SJCRH30 (cell line): ENCODE measurements around the gene HDGF. TPM values are rescaled to one million over a fixed set of nuclear protein-coding genes. Genes with fewer than 3 reads are reported as not detected.

Experiments used
- DNase-seq, 2 experiments: peaks; one replicate each; pipeline ENCODE4 v3.0.0-alpha.2; 2015 to 2020
- H3K27ac ChIP-seq: fragments of 250-450 bp; sonication (Bioruptor Pico); 2 replicates; pipeline ENCODE4 v1.5.1; 2020; ENCODE audit warnings: mild to moderate bottlenecking, moderate library complexity
- H3K27me3 ChIP-seq: fragments of 250-450 bp; sonication (Bioruptor Pico); 2 replicates; pipeline ENCODE4 v1.5.1; 2020; ENCODE audit warnings: mild to moderate bottlenecking, moderate library complexity
- H3K36me3 ChIP-seq: fragments of 250-450 bp; sonication (Bioruptor Pico); 2 replicates; pipeline ENCODE4 v1.5.1; 2020; ENCODE audit warnings: mild to moderate bottlenecking, moderate library complexity
- H3K4me1 ChIP-seq: fragments of 250-450 bp; sonication (Bioruptor Pico); 2 replicates; pipeline ENCODE4 v1.5.1; 2020; ENCODE audit warnings: mild to moderate bottlenecking, moderate library complexity
- H3K4me3 ChIP-seq: fragments of 250-450 bp; sonication (Bioruptor Pico); 2 replicates; pipeline ENCODE4 v1.5.1; 2020; ENCODE audit warnings: mild to moderate bottlenecking, moderate library complexity
- H3K9me3 ChIP-seq: fragments of 250-450 bp; sonication (Bioruptor Pico); replicated peaks from 2 replicates; pipeline ENCODE4 v1.5.1; 2020; ENCODE audit warnings: mild to moderate bottlenecking, moderate library complexity
- total RNA-seq: library from RNA; depleted of rRNA; stranded (reverse); fragments of >200 nt; shearing (Covaris generic); gene quantifications from 2 replicates; pipeline ENCODE4 v1.2.3, GENCODE V29; 2014

The HDGF gene
- total RNA-seq, 1 experiment from 2014 or later: 278 TPM

GRCh38 chr1:156727926-156728598, 23.4 kb downstream of the HDGF start, which contains the start of gene METTL25B:
METTL25B (plus strand) TSS chr1:156728469; CDS start chr1:156729105, 636 bp downstream.
- peaks cover 26% of the 10 kb centered on the region for H3K36me3 ChIP-seq
- H3K4me1 ChIP-seq: peaks cover 12% of the 10 kb centered on the region
- no peaks in the 10 kb centered on the region for H3K27me3 ChIP-seq
- DNase-seq: peak; percentile 72 to 79
- H3K27ac ChIP-seq: peak within 1 kb of the TSS; percentile 51
- peak within 1 kb of the TSS; percentile 79 for H3K4me3 ChIP-seq
- no peaks in the 10 kb centered on the region for H3K9me3 ChIP-seq

GRCh38 chr1:156727492-156727891, 24.0 kb downstream of the HDGF start:
- H3K27me3 ChIP-seq: no peaks in the 10 kb centered on the region
- H3K9me3 ChIP-seq: no peaks in the 10 kb centered on the region
- no peak for DNase-seq
- peaks cover 12% of the 10 kb centered on the region for H3K4me1 ChIP-seq
- no peak overlapping the region for H3K27ac ChIP-seq
- peaks cover 31% of the 10 kb centered on the region for H3K36me3 ChIP-seq
- peak overlapping the region; percentile 79 for H3K4me3 ChIP-seq

GRCh38 chr1:156726549-156727226, 24.8 kb downstream of the HDGF start:
- H3K27me3 ChIP-seq: no peaks in the 10 kb centered on the region
- peaks cover 12% of the 10 kb centered on the region for H3K4me1 ChIP-seq
- peaks cover 34% of the 10 kb centered on the region for H3K36me3 ChIP-seq
- DNase-seq: peak; percentile 32 to 48
- H3K9me3 ChIP-seq: no peaks in the 10 kb centered on the region
- no peak overlapping the region for H3K27ac ChIP-seq
- H3K4me3 ChIP-seq: no peak overlapping the region

GRCh38 chr1:156725683-156726280, 25.7 kb downstream of the HDGF start:
- Histone ChIP-seq H3K27ac (no peak overlapping the region), H3K27me3 (no peaks in the 10 kb centered on the region), H3K36me3 (peaks cover 37% of the 10 kb centered on the region), H3K9me3 (no peaks in the 10 kb centered on the region), H3K4me3 (peak overlapping the region; percentile 11), H3K4me1 (peaks cover 12% of the 10 kb centered on the region)
- DNase-seq: peak; percentile 80 to 92

- Histone ChIP-seq H3K27me3 (no peaks in the 10 kb centered on the region), H3K9me3 (no peaks in the 10 kb centered on the region), H3K36me3 (peaks cover 34% of the 10 kb centered on the region), H3K4me3 (no peak overlapping the region), H3K4me1 (peaks cover 6% of the 10 kb centered on the region), H3K27ac (no peak overlapping the region)
- no peak for DNase-seq
Measured at GRCh38 chr1:156721535-156721934, 29.9 kb downstream of the HDGF start.

- Histone ChIP-seq H3K4me1 (peaks cover 5% of the 10 kb centered on the region; the same call in 1 of the 2 replicates), H3K36me3 (peaks cover 33% of the 10 kb centered on the region), H3K27me3 (no peaks in the 10 kb centered on the region), H3K27ac (no peak overlapping the region), H3K9me3 (no peaks in the 10 kb centered on the region), H3K4me3 (no peak overlapping the region)
- no peak for DNase-seq
Measured at GRCh38 chr1:156721131-156721530, 30.3 kb downstream of the HDGF start.

- Histone ChIP-seq H3K27ac (no peak overlapping the region), H3K4me1 (no peaks in the 10 kb centered on the region), H3K9me3 (no peaks in the 10 kb centered on the region), H3K4me3 (no peak overlapping the region), H3K27me3 (no peaks in the 10 kb centered on the region), H3K36me3 (peaks cover 5% of the 10 kb centered on the region; the same call in 1 of the 2 replicates)
- DNase-seq: no peak
Measured at GRCh38 chr1:156717351-156717750, 34.1 kb downstream of the HDGF start.

- Histone ChIP-seq H3K27me3 (no peaks in the 10 kb centered on the region), H3K4me3 (no peak overlapping the region), H3K36me3 (no peaks in the 10 kb centered on the region), H3K4me1 (peaks cover 3% of the 10 kb centered on the region; the same call in 1 of the 2 replicates), H3K9me3 (no peaks in the 10 kb centered on the region), H3K27ac (no peak overlapping the region)
- no peak for DNase-seq
Measured at GRCh38 chr1:156714830-156715229, 36.6 kb downstream of the HDGF start.

- Histone ChIP-seq H3K27ac (no peak overlapping the region), H3K36me3 (no peaks in the 10 kb centered on the region), H3K4me3 (no peak overlapping the region), H3K4me1 (peaks cover 6% of the 10 kb centered on the region; the same call in 1 of the 2 replicates), H3K27me3 (no peaks in the 10 kb centered on the region), H3K9me3 (no peaks in the 10 kb centered on the region)
- DNase-seq: no peak
Measured at GRCh38 chr1:156712626-156713025, 38.8 kb downstream of the HDGF start.

- DNase-seq: no peak
- H3K27ac ChIP-seq: no peak overlapping the region
- no peaks in the 10 kb centered on the region for H3K27me3 ChIP-seq
- peaks cover 6% of the 10 kb centered on the region; the same call in 1 of the 2 replicates for H3K4me1 ChIP-seq
- no peak overlapping the region for H3K4me3 ChIP-seq
- H3K36me3 ChIP-seq: no peaks in the 10 kb centered on the region
- H3K9me3 ChIP-seq: no peaks in the 10 kb centered on the region
Measured at GRCh38 chr1:156711011-156711817, 40.3 kb downstream of the HDGF start.

GRCh38 chr1:156709757-156710489, 41.6 kb downstream of the HDGF start:
- peaks cover 10% of the 10 kb centered on the region for H3K4me1 ChIP-seq
- peaks cover 2% of the 10 kb centered on the region; the same call in 1 of the 2 replicates for H3K27me3 ChIP-seq
- H3K27ac ChIP-seq: no peak overlapping the region
- peak in 1 of 2 experiments; percentile 35 for DNase-seq
- H3K4me3 ChIP-seq: no peak overlapping the region
- no peaks in the 10 kb centered on the region for H3K9me3 ChIP-seq
- no peaks in the 10 kb centered on the region for H3K36me3 ChIP-seq

GRCh38 chr1:156709031-156709430, 42.4 kb downstream of the HDGF start:
- H3K4me1 ChIP-seq: peaks cover 19% of the 10 kb centered on the region
- peaks cover 9% of the 10 kb centered on the region; the same call in 1 of the 2 replicates for H3K27me3 ChIP-seq
- DNase-seq: no peak
- H3K27ac ChIP-seq: no peak overlapping the region
- H3K9me3 ChIP-seq: no peaks in the 10 kb centered on the region
- H3K36me3 ChIP-seq: no peaks in the 10 kb centered on the region
- no peak overlapping the region for H3K4me3 ChIP-seq

GRCh38 chr1:156708218-156708661, 43.2 kb downstream of the HDGF start:
- Histone ChIP-seq H3K36me3 (no peaks in the 10 kb centered on the region), H3K9me3 (no peaks in the 10 kb centered on the region), H3K27ac (no peak overlapping the region), H3K4me1 (peaks cover 25% of the 10 kb centered on the region), H3K4me3 (no peak overlapping the region), H3K27me3 (peaks cover 17% of the 10 kb centered on the region)
- DNase-seq: no peak
